DND-41 (cell line): ENCODE data around the gene ABI2.
"Not testable (repeated sequence)": the region's sequence is repeated elsewhere in the genome, so short reads cannot be mapped to it uniquely, and the experiment has no call there.

Experiments used
- ATAC-seq: fragments of 200-7000 bp; cut with Tn5 transposase; 3 replicates; pipeline ENCODE4 v1.9.1; 2021; ENCODE audit warnings: low read depth; ENCODE audit not compliant: insufficient read depth
- DNase-seq: peaks from one replicate; pipeline ENCODE4 v3.0.0-alpha.2; 2020
- H2AFZ ChIP-seq: 2 replicates; pipeline ENCODE4 v1.6.0; 2012; ENCODE audit warnings: low read depth, low read length
- H3K27ac ChIP-seq: 2 replicates; pipeline ENCODE4 v1.5.1; 2012; ENCODE audit warnings: low read length, inconsistent platforms
- H3K27me3 ChIP-seq: fragments of 200-600 bp; sonication (generic); 2 replicates; pipeline ENCODE4 v1.6.0; 2012; ENCODE audit warnings: low read length, mild to moderate bottlenecking, inconsistent platforms; ENCODE audit not compliant: insufficient read depth, poor library complexity
- H3K36me3 ChIP-seq: 2 replicates; pipeline ENCODE4 v1.5.1; 2012; ENCODE audit warnings: low read length, inconsistent platforms; ENCODE audit not compliant: insufficient read depth
- H3K4me1 ChIP-seq: 2 replicates; pipeline ENCODE4 v1.5.1; 2012; ENCODE audit warnings: mild to moderate bottlenecking, low read length; ENCODE audit not compliant: insufficient read depth
- H3K4me2 ChIP-seq: 2 replicates; pipeline ENCODE4 v1.6.0; 2012; ENCODE audit warnings: mild to moderate bottlenecking, moderate library complexity, low read length, inconsistent platforms; ENCODE audit not compliant: insufficient read depth
- H3K4me3 ChIP-seq, 2 experiments: fragments of 200-600 bp in 1 of 2; shearing (Covaris generic) in 1 of 2; 2 replicates each; pipeline ENCODE4 v1.5.1; 2012 to 2016; ENCODE audit warnings: inconsistent platforms in 2 of 2, low read length in 2 of 2, mild to moderate bottlenecking in 2 of 2, low read depth in 1 of 2, moderate library complexity in 1 of 2
- H3K79me2 ChIP-seq: 2 replicates; pipeline ENCODE4 v1.6.0; 2012; ENCODE audit warnings: low read length, inconsistent platforms; ENCODE audit not compliant: insufficient read depth
- H3K9ac ChIP-seq: 2 replicates; pipeline ENCODE4 v1.6.0; 2012; ENCODE audit warnings: low read depth, mild to moderate bottlenecking, inconsistent platforms, low read length, moderate library complexity
- H3K9me3 ChIP-seq: 2 replicates; pipeline ENCODE4 v1.5.1; 2012; ENCODE audit warnings: low read length, moderate library complexity, mild to moderate bottlenecking, inconsistent platforms; ENCODE audit not compliant: insufficient read depth, severe bottlenecking
- H4K20me1 ChIP-seq: 2 replicates; pipeline ENCODE4 v1.6.0; 2012; ENCODE audit warnings: low read length; ENCODE audit not compliant: insufficient read depth
- CTCF ChIP-seq: IDR thresholded peaks from 2 replicates; pipeline ENCODE4 v1.5.1; 2012; ENCODE audit warnings: borderline replicate concordance, low read length, moderate library complexity, mild to moderate bottlenecking; ENCODE audit not compliant: poor library complexity, severe bottlenecking; ENCODE audit errors: extremely low read depth
- EZH2 ChIP-seq: IDR thresholded peaks from 3 replicates; pipeline ENCODE4 v1.6.1; 2012; ENCODE audit warnings: borderline replicate concordance, low read depth, mild to moderate bottlenecking, moderate library complexity, low read length, inconsistent platforms; ENCODE audit not compliant: severe bottlenecking

The ABI2 gene

DNA sequence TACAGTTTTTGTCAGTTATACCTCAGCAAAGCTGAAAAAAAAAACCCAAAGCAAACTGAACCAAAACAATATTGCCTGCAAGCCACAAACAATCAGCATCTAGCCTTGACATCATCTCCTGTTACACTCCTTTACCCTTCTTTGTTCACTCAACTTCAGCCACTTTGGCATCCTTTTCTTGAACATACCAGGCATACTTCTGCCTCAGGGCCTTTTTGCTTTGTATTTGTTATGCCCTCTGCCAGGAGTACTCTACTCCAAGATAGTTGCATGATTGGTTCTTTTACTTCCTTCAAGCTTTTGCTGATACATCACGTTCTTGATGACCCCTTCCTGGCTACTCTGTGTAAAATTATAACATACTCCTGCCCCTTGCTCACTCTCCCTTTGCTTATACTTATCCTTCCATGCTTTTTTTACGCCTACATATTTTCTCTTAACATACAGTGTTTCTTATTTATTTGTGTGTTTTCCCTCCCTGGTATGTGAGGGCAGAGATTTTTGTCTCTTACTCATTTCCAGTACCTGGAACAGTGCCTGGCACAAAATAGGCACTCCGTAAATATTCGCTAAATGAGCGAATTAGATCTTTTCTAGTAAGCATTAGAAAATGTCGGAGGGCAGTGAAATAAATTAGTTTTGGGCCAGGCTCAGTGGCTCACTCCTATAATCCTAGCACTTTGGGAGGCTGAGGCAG lies 12.7 kb downstream of the ABI2 start:
- H2AFZ ChIP-seq, result no peak overlapping the region
- H3K79me2 ChIP-seq, result peaks cover 90% of the 10 kb centered on the region
- H3K4me1 ChIP-seq, result no peaks in the 10 kb centered on the region
- peaks cover 29% of the 10 kb centered on the region for H3K36me3 ChIP-seq
- H3K9me3 ChIP-seq, result no peaks in the 10 kb centered on the region
- H3K27ac ChIP-seq, result no peak overlapping the region
- H3K4me2 ChIP-seq, result no peak overlapping the region
- H3K9ac ChIP-seq, result no peak overlapping the region
- H4K20me1 ChIP-seq, result peaks cover 20% of the 10 kb centered on the region; the same call in 1 of the 2 replicates
- no peaks in the 10 kb centered on the region for H3K27me3 ChIP-seq
- TF ChIP-seq CTCF (no peak), EZH2 (no peak)
- H3K4me3 ChIP-seq, result no peak overlapping the region
- DNase-seq, result no peak
- ATAC-seq, result no peak

DNA sequence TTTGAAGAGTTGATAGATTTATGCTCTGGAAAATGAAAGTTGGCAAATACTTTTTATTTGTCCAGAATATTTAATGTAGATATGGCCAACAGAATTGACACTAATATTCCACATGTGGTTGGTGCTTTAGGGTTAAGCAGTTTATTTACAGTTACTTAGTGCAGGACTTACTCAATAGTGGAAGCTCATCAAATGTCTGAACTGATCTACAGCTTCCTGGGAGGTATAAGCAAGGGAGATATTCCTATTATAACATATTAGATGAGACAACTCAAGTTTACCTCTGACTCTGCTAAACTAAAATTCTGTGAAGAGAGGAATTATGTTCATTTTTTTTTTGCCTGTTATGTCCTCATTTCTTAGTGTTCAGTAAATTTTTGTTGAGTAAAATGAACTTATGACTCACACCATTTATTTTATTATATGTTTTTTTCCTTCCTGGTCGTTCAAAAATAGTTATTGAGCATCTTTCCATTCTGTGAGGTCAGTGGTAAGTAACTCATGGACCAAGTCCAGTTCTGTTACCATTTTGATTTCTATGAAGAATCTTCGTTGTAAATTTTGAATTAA lies 13.6 kb downstream of the ABI2 start:
- H3K79me2 ChIP-seq, result peaks cover 88% of the 10 kb centered on the region
- no peaks in the 10 kb centered on the region for H3K9me3 ChIP-seq
- no peak overlapping the region for H3K4me3 ChIP-seq
- ATAC-seq (no peak), DNase-seq (no peak)
- no peaks in the 10 kb centered on the region for H3K4me1 ChIP-seq
- H3K9ac ChIP-seq, result no peak overlapping the region
- H3K36me3 ChIP-seq, result peaks cover 22% of the 10 kb centered on the region
- H2AFZ ChIP-seq, result no peak overlapping the region
- H3K4me2 ChIP-seq, result no peak overlapping the region
- no peaks in the 10 kb centered on the region for H3K27me3 ChIP-seq
- TF ChIP-seq EZH2, result no peak
- no peak for TF ChIP-seq CTCF
- H4K20me1 ChIP-seq, result peaks cover 13% of the 10 kb centered on the region; the same call in 1 of the 2 replicates
- no peak overlapping the region for H3K27ac ChIP-seq

DNA sequence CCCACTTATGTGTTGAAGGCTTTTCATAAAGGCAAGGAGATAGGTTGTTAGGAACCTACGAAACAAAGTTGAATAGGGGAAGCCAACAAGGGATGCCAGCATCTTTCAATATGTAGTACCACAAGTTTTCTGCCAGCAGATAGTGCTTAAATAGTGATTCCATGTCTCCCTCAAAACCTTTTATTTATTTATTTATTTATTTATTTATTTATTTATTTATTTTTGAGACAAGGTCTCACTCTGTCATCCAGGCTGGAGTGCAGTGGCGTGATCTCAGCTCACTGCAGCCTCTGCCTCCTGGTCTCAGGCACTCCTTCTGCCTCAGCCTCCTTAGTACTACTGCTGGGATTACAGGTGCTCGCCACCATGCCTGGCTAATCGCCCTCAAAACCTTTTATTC lies 14.2 kb downstream of the ABI2 start:
- H4K20me1 ChIP-seq, result peaks cover 13% of the 10 kb centered on the region; the same call in 1 of the 2 replicates
- H3K79me2 ChIP-seq, result peaks cover 88% of the 10 kb centered on the region
- H3K4me1 ChIP-seq, ATAC-seq, DNase-seq, H3K27me3 ChIP-seq, H2AFZ ChIP-seq, H3K9me3 ChIP-seq, H3K9ac ChIP-seq, H3K4me2 ChIP-seq, H3K27ac ChIP-seq, H3K4me3 ChIP-seq: not testable (repeated sequence)
- H3K36me3 ChIP-seq, result peaks cover 22% of the 10 kb centered on the region

- no peak overlapping the region for H3K4me2 ChIP-seq
- H3K9me3 ChIP-seq, result no peaks in the 10 kb centered on the region
- no peak overlapping the region for H2AFZ ChIP-seq
- TF ChIP-seq EZH2, result no peak
- no peak for TF ChIP-seq CTCF
- H3K27me3 ChIP-seq, result no peaks in the 10 kb centered on the region
- no peaks in the 10 kb centered on the region for H3K4me1 ChIP-seq
- peaks cover 88% of the 10 kb centered on the region for H3K79me2 ChIP-seq
- H4K20me1 ChIP-seq, result peaks cover 2% of the 10 kb centered on the region; the same call in 1 of the 2 replicates
- no peak overlapping the region for H3K4me3 ChIP-seq
- DNase-seq (no peak), ATAC-seq (no peak)
- peaks cover 22% of the 10 kb centered on the region for H3K36me3 ChIP-seq
- H3K9ac ChIP-seq, result no peak overlapping the region
- no peak overlapping the region for H3K27ac ChIP-seq
Observed at GRCh38 chr2:203344667-203345066, 16.5 kb downstream of the ABI2 start.
